GM23338 (cell line): ENCODE results near the gene DCST1. TPM values are rescaled to one million over a fixed set of nuclear protein-coding genes. Genes with fewer than 3 reads are reported as not detected.

ENCODE experiments used
- ATAC-seq: fragments of 200-7000 bp; cut with Tn5 transposase; 3 replicates; pipeline ENCODE4 v1.9.1; 2020
- DNase-seq: peaks from one replicate; pipeline ENCODE4 v3.0.0-alpha.2; 2015; ENCODE audit warnings: low spot score
- H2AFZ ChIP-seq: fragments of 200-600 bp; sonication (generic); 2 replicates; pipeline ENCODE4 v1.8.0; 2016; ENCODE audit warnings: antibody characterized with exemption, mild to moderate bottlenecking, moderate library complexity
- H3F3A ChIP-seq: fragments of 200-600 bp; sonication (generic); replicated peaks from 2 replicates; pipeline ENCODE4 v1.8.0; 2017; ENCODE audit warnings: antibody characterized with exemption, mixed run types, low read depth
- H3K27ac ChIP-seq: fragments of 200-600 bp; sonication (generic); 2 replicates; pipeline ENCODE4 v1.6.1; 2016; ENCODE audit warnings: low read depth
- H3K27me3 ChIP-seq: fragments of 200-600 bp; sonication (generic); 2 replicates; pipeline ENCODE4 v1.8.0; 2016; ENCODE audit warnings: mild to moderate bottlenecking, mixed run types, moderate library complexity; ENCODE audit not compliant: insufficient read depth
- H3K36me3 ChIP-seq: fragments of 200-600 bp; sonication (generic); 2 replicates; pipeline ENCODE4 v1.8.0; 2016; ENCODE audit warnings: mild to moderate bottlenecking; ENCODE audit not compliant: insufficient read depth
- H3K4me1 ChIP-seq: fragments of 200-600 bp; sonication (generic); 2 replicates; pipeline ENCODE4 v1.8.0; 2016; ENCODE audit warnings: mild to moderate bottlenecking, moderate library complexity; ENCODE audit not compliant: insufficient read depth
- H3K4me2 ChIP-seq: fragments of 200-600 bp; sonication (generic); 2 replicates; pipeline ENCODE4 v1.7.1; 2017; ENCODE audit warnings: mixed run types
- H3K4me3 ChIP-seq: fragments of 200-600 bp; sonication (generic); 2 replicates; pipeline ENCODE4 v1.6.1; 2016; ENCODE audit warnings: mixed run types
- H3K79me2 ChIP-seq: fragments of 200-600 bp; sonication (generic); replicated peaks from 2 replicates; pipeline ENCODE4 v1.8.0; 2017; ENCODE audit warnings: mild to moderate bottlenecking; ENCODE audit not compliant: insufficient read depth
- H3K9me2 ChIP-seq: fragments of 200-600 bp; sonication (generic); 2 replicates; pipeline ENCODE4 v1.8.0; 2017; ENCODE audit not compliant: insufficient read depth
- H4K20me1 ChIP-seq: fragments of 200-600 bp; sonication (generic); replicated peaks from 2 replicates; pipeline ENCODE4 v1.8.0; 2017; ENCODE audit warnings: mild to moderate bottlenecking; ENCODE audit not compliant: insufficient read depth
- H3K27ac Mint-ChIP-seq: 2 replicates; pipeline ENCODE4 v1.8.0; 2020; ENCODE audit warnings: inconsistent platforms, mild to moderate bottlenecking, moderate library complexity, mixed read lengths
- H3K27me3 Mint-ChIP-seq: 3 replicates; pipeline ENCODE4 v1.8.0; 2022; ENCODE audit warnings: low read depth, mild to moderate bottlenecking, moderate library complexity, mixed read lengths, inconsistent platforms; ENCODE audit not compliant: insufficient read depth, poor library complexity
- H3K36me3 Mint-ChIP-seq: 3 replicates; pipeline ENCODE4 v1.8.0; 2021; ENCODE audit warnings: low read depth, mild to moderate bottlenecking, inconsistent platforms, moderate library complexity, mixed read lengths
- H3K4me1 Mint-ChIP-seq: 3 replicates; pipeline ENCODE4 v1.8.0; 2020; ENCODE audit warnings: mild to moderate bottlenecking, inconsistent platforms, mixed read lengths
- H3K4me3 Mint-ChIP-seq: 3 replicates; pipeline ENCODE4 v1.8.0; 2021; ENCODE audit warnings: moderate library complexity, mild to moderate bottlenecking, inconsistent platforms, mixed read lengths
- H3K9me3 Mint-ChIP-seq: 3 replicates; pipeline ENCODE4 v1.8.0; 2020; ENCODE audit warnings: moderate library complexity, mild to moderate bottlenecking, inconsistent platforms, mixed read lengths
- EZH2 ChIP-seq: fragments of 200-600 bp; sonication (generic); IDR thresholded peaks from one replicate; pipeline ENCODE4 v1.8.0; 2017; ENCODE audit warnings: antibody characterized with exemption, mild to moderate bottlenecking, low read depth; ENCODE audit not compliant: unreplicated experiment
- EZH2phosphoT487 ChIP-seq: fragments of 200-600 bp; sonication (generic); IDR thresholded peaks from one replicate; pipeline ENCODE4 v1.8.1; 2018; ENCODE audit warnings: antibody characterized with exemption; ENCODE audit not compliant: unreplicated experiment
- NANOG ChIP-seq: IDR thresholded peaks from 2 replicates; pipeline ENCODE4 v1.6.1; 2016; ENCODE audit warnings: antibody characterized with exemption, borderline replicate concordance
- POLR2AphosphoS5 ChIP-seq: IDR thresholded peaks from 2 replicates; pipeline ENCODE4 v1.6.1; 2016; ENCODE audit warnings: antibody characterized with exemption, low read depth
- STAT1 ChIP-seq: IDR thresholded peaks from one replicate; pipeline ENCODE4 v1.6.1; 2016; ENCODE audit warnings: antibody characterized with exemption; ENCODE audit not compliant: unreplicated experiment
- ZNF114 ChIP-seq: fragments of 250-450 bp; sonication (Bioruptor Pico); IDR thresholded peaks from 2 replicates; pipeline ENCODE4 v1.5.0; 2020; ENCODE audit warnings: mild to moderate bottlenecking, moderate library complexity
- polyA plus RNA-seq: library from polyadenylated mRNA; unstranded; fragments of >200 nt; fragmentation: Nextera tagmentation; extraction: Ambion mirVana; gene quantifications from 2 replicates; pipeline ENCODE4 v1.2.1, GENCODE V29; 2016
- total RNA-seq: library from RNA; depleted of rRNA; stranded (reverse); fragments of >200 nt; shearing (Covaris generic); gene quantifications from 2 replicates; pipeline ENCODE4 v1.2.3, GENCODE V29; 2014
- TF ChIP-seq, protein P1 (sequence below), 2 experiments: fragments of 200-600 bp in 1 of 2; sonication (generic) in 1 of 2; conservative IDR thresholded peaks; 2 replicates each; pipeline versions ENCODE4 v1.5.1 to v1.6.1; 2016 to 2017; ENCODE audit warnings: antibody characterized with exemption in 2 of 2, low read depth in 2 of 2, mild to moderate bottlenecking in 2 of 2, moderate library complexity in 1 of 2
- TF ChIP-seq, protein P2 (sequence below): fragments of 250-450 bp; sonication (Bioruptor Pico); IDR thresholded peaks from 2 replicates; pipeline ENCODE4 v1.5.0; 2020; ENCODE audit warnings: mild to moderate bottlenecking, moderate library complexity

The DCST1 gene
- total and polyA plus RNA-seq, 2 experiments from 2014 or later, result not detected

DNA sequence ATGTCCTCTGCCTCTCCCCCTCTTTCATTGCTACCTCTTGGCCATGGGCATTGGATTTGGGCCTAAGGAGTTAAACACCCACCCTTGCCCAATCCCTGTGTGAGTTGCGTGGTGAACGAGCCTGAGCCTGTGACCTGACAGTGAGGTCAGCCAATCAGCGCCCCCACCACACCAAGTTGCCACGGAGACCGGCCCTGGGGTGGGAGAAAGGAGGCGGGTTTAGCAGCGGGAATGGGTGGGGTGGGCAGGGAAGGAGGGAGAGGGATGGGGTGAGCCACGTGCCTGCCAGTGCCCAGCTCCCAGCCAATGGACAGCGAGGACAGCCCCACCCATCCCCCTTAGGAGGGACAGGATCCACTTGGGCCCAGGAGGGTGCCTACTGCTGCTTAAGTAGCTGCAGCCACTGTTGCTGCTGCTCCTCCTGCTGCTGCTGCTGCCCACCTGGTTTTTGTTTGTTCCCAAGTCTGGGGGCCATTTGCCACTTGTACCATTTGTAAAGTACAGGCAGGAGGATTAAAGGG lies 21.5 kb upstream of the DCST1 start (continued):
- TF ChIP-seq, protein P1, sequence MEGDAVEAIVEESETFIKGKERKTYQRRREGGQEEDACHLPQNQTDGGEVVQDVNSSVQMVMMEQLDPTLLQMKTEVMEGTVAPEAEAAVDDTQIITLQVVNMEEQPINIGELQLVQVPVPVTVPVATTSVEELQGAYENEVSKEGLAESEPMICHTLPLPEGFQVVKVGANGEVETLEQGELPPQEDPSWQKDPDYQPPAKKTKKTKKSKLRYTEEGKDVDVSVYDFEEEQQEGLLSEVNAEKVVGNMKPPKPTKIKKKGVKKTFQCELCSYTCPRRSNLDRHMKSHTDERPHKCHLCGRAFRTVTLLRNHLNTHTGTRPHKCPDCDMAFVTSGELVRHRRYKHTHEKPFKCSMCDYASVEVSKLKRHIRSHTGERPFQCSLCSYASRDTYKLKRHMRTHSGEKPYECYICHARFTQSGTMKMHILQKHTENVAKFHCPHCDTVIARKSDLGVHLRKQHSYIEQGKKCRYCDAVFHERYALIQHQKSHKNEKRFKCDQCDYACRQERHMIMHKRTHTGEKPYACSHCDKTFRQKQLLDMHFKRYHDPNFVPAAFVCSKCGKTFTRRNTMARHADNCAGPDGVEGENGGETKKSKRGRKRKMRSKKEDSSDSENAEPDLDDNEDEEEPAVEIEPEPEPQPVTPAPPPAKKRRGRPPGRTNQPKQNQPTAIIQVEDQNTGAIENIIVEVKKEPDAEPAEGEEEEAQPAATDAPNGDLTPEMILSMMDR (conservative IDR thresholded peaks at IDR 0.05; ENCODE audit: low read depth in 2 of 2), result no peak

DNA sequence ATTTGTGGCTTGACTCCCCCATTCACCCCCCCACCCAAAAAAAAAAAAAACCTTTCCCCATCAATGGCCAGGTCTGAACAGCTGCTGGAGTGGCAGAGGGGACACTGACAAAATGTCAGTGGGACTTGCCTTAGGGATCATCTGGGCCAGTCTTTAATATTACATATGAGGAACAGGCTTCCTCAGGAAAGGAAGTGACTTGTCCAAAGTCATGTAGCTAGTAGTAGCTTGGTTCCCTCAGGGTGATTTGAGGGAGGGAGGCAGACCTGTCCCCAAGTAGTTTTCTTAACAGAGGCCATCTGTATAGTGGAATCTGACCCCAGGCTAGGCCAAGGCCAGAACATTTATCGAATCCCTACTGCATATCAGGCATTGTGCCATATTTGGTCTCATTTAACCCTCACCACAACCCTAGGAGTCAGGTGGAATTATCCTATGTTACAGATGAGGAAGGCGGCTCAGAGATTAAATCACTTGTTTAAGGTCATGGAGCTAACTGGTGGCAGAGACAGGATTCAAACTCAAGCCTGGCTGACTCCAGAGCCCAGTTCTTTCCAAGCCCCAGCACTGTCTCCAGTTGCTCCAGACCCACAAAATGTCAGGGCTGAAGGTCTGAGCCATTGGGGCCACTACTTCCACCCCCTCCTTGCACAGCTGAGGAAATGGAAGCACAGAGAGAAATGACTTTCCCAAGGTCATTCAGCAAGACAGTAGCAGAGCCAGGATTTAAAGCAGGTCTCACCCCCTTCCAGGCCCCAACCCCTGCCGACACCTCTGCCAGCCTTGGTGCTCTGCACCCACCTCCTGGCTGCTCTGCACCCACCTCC lies 20.6 kb upstream of the DCST1 start:
- Histone ChIP-seq H3K27ac (no peak overlapping the region), H2AFZ (no peak overlapping the region), H3K4me1 (peaks cover 50% of the 10 kb centered on the region), H3K36me3 (no peaks in the 10 kb centered on the region), H3K4me2 (peak overlapping the region; percentile 80), H3K27me3 (no peaks in the 10 kb centered on the region), H3K4me3 (no peak overlapping the region; the same call in 1 of the 2 replicates), H4K20me1 (peaks cover 9% of the 10 kb centered on the region), H3K79me2 (peaks cover 13% of the 10 kb centered on the region), H3K9me2 (no peaks in the 10 kb centered on the region), H3F3A (0 out of 2 replicates have a peak, but pooled peaks cover 3% of the 10 kb centered on the region)
- Mint-ChIP-seq H3K4me3 (no peak overlapping the region; the same call in 2 of the 3 replicates), H3K36me3 (peaks cover 30% of the 10 kb centered on the region), H3K9me3 (no peaks in the 10 kb centered on the region), H3K27me3 (peaks cover 28% of the 10 kb centered on the region), H3K27ac (peak overlapping the region; percentile 56), H3K4me1 (peaks cover 58% of the 10 kb centered on the region)
- no peak for DNase-seq
- no peak for ATAC-seq
- TF ChIP-seq ZNF114 (CRISPR knock-in tag) (no peak), EZH2 (no peak), NANOG (no peak), STAT1 (no peak), EZH2phosphoT487 (no peak), POLR2AphosphoS5 (no peak)
- TF ChIP-seq, protein P1 (conservative IDR thresholded peaks at IDR 0.05; ENCODE audit: low read depth in 2 of 2), result no peak
- TF ChIP-seq, protein P2, sequence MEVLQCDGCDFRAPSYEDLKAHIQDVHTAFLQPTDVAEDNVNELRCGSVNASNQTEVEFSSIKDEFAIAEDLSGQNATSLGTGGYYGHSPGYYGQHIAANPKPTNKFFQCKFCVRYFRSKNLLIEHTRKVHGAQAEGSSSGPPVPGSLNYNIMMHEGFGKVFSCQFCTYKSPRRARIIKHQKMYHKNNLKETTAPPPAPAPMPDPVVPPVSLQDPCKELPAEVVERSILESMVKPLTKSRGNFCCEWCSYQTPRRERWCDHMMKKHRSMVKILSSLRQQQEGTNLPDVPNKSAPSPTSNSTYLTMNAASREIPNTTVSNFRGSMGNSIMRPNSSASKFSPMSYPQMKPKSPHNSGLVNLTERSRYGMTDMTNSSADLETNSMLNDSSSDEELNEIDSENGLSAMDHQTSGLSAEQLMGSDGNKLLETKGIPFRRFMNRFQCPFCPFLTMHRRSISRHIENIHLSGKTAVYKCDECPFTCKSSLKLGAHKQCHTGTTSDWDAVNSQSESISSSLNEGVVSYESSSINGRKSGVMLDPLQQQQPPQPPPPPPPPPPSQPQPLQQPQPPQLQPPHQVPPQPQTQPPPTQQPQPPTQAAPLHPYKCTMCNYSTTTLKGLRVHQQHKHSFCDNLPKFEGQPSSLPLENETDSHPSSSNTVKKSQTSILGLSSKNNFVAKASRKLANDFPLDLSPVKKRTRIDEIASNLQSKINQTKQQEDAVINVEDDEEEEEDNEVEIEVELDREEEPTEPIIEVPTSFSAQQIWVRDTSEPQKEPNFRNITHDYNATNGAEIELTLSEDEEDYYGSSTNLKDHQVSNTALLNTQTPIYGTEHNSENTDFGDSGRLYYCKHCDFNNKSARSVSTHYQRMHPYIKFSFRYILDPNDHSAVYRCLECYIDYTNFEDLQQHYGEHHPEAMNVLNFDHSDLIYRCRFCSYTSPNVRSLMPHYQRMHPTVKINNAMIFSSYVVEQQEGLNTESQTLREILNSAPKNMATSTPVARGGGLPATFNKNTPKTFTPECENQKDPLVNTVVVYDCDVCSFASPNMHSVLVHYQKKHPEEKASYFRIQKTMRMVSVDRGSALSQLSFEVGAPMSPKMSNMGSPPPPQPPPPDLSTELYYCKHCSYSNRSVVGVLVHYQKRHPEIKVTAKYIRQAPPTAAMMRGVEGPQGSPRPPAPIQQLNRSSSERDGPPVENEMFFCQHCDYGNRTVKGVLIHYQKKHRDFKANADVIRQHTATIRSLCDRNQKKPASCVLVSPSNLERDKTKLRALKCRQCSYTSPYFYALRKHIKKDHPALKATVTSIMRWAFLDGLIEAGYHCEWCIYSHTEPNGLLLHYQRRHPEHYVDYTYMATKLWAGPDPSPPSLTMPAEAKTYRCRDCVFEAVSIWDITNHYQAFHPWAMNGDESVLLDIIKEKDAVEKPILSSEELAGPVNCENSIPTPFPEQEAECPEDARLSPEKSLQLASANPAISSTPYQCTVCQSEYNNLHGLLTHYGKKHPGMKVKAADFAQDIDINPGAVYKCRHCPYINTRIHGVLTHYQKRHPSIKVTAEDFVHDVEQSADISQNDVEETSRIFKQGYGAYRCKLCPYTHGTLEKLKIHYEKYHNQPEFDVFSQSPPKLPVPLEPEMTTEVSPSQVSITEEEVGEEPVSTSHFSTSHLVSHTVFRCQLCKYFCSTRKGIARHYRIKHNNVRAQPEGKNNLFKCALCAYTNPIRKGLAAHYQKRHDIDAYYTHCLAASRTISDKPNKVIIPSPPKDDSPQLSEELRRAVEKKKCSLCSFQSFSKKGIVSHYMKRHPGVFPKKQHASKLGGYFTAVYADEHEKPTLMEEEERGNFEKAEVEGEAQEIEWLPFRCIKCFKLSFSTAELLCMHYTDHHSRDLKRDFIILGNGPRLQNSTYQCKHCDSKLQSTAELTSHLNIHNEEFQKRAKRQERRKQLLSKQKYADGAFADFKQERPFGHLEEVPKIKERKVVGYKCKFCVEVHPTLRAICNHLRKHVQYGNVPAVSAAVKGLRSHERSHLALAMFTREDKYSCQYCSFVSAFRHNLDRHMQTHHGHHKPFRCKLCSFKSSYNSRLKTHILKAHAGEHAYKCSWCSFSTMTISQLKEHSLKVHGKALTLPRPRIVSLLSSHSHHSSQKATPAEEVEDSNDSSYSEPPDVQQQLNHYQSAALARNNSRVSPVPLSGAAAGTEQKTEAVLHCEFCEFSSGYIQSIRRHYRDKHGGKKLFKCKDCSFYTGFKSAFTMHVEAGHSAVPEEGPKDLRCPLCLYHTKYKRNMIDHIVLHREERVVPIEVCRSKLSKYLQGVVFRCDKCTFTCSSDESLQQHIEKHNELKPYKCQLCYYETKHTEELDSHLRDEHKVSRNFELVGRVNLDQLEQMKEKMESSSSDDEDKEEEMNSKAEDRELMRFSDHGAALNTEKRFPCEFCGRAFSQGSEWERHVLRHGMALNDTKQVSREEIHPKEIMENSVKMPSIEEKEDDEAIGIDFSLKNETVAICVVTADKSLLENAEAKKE (CRISPR knock-in tag), result no peak
